ENCODE results near the gene MAGOH. TPM values are rescaled to one million over a fixed set of nuclear protein-coding genes. Genes with fewer than 3 reads are reported as not detected.

Gene MAGOH
- total and polyA plus RNA-seq, 2 donors (not counting 1 experiment from before 2014, with no cell fraction given): 10.8 to 45.6 TPM

- no peak overlapping the region for H3K27ac ChIP-seq (ENCODE audit: low read length in 2 of 2)
- Mint-ChIP-seq H3K9me3 (ENCODE audit: insufficient read depth) (no peaks in the 10 kb centered on the region), H3K4me1 (no peaks in the 10 kb centered on the region), H3K4me3 (no peak overlapping the region), H3K27ac (no peak overlapping the region), H3K27me3 (peaks cover 43% of the 10 kb centered on the region)
- WGBS (ENCODE audit: insufficient coverage): 100% methylated on average over 2 of the region's 2 CpGs
- no peak overlapping the region for H3K4me3 ChIP-seq (ENCODE audit: control extremely low read depth in 1 of 5, extremely low read depth in 1 of 5, insufficient read depth in 1 of 5, low read depth in 2 of 5, low read length in 4 of 5)
- no peak overlapping the region for H3K9ac ChIP-seq (ENCODE audit: low read length)
- no peak overlapping the region for H2AFZ ChIP-seq (ENCODE audit: insufficient read depth, low read depth, low read length, poor library complexity, severe bottlenecking)
- DNase-seq (no peak), ATAC-seq (ENCODE audit: low read depth) (no peak)
- CTCF ChIA-PET: interaction anchor here (0.7 to 1.8 kb wide), 7 partner anchors 8 to 479 kb away, joined by 3 to 9 read pairs (median 4); no protein-coding TSS in a partner anchor
- intact Hi-C loops (cut with micrococcal nuclease): loop anchor here (5.0 kb wide), 1 partner anchor 212 kb away; no protein-coding TSS in a partner anchor
- H4K20me1 ChIP-seq (ENCODE audit: control insufficient read depth, insufficient read depth, low read length, poor library complexity, severe bottlenecking): no peaks in the 10 kb centered on the region
- H3K36me3 ChIP-seq (replicated peaks in 1 of 2; ENCODE audit: control extremely low read depth in 1 of 2, control insufficient read depth in 1 of 2, extremely low read depth in 1 of 2, insufficient read depth in 2 of 2, low read length in 1 of 2): no peaks in the 10 kb centered on the region
- POLR2A ChIA-PET: no interaction called here
- TF ChIP-seq EZH2 (IDR thresholded peaks at IDR 0.05; ENCODE audit: borderline replicate concordance, insufficient read depth, low read depth, low read length, poor library complexity, severe bottlenecking) (no peak), CTCF (IDR thresholded peaks at IDR 0.05) (no peak)
- peaks cover 0 to 9% (median 0%) of the 10 kb centered on the region in 3 donors for H3K9me3 ChIP-seq (ENCODE audit: control extremely low read depth in 1 of 3, control insufficient read depth in 2 of 3, insufficient read depth in 1 of 3, low read length in 2 of 3)
- H3K4me1 ChIP-seq (ENCODE audit: control insufficient read depth in 2 of 2, insufficient read depth in 2 of 2, low read length in 2 of 2): peaks cover 0 to 6% of the 10 kb centered on the region in 2 donors
- H3K27me3 ChIP-seq (replicated peaks in 1 of 4; ENCODE audit: control extremely low read depth in 1 of 4, control insufficient read depth in 3 of 4, insufficient read depth in 4 of 4, low read length in 3 of 4): peaks cover 0 to 25% (median 8%) of the 10 kb centered on the region in 4 experiments
- H3K4me2 ChIP-seq (replicated peaks; ENCODE audit: low read depth, low read length, poor library complexity, severe bottlenecking): no peak overlapping the region
- no peaks in the 10 kb centered on the region for H3K79me2 ChIP-seq (ENCODE audit: control insufficient read depth, insufficient read depth, low read length)
Measured at GRCh38 chr1:53180226-53180625, 58.1 kb downstream of the MAGOH start.

Other genes starting within 250 kb of the MAGOH start
- not detected in 2 replicates for gene PODN, start 176.3 kb downstream of the MAGOH start, total RNA-seq
- gene PODN, start 176.3 kb downstream of the MAGOH start, polyA plus RNA-seq: not detected in 2 replicates
- not detected in 2 replicates for gene SLC1A7, start 95.9 kb downstream of the MAGOH start, total RNA-seq
- gene SLC1A7, start 95.9 kb downstream of the MAGOH start, polyA plus RNA-seq: 0.04 and 0.10 TPM in 2 replicates
- gene CPT2, start 41.7 kb downstream of the MAGOH start, total RNA-seq: 16.7 and 19.8 TPM in 2 replicates
- 5.0 and 6.3 TPM in 2 replicates for gene CPT2, start 41.7 kb downstream of the MAGOH start, polyA plus RNA-seq
- gene CZIB, start 17.9 kb downstream of the MAGOH start, total RNA-seq: 62.0 and 62.1 TPM in 2 replicates
- gene CZIB, start 17.9 kb downstream of the MAGOH start, polyA plus RNA-seq: 47.9 and 51.8 TPM in 2 replicates
- 9.4 and 9.7 TPM in 2 replicates for gene LRP8, start 89.6 kb upstream of the MAGOH start, total RNA-seq
- 5.3 and 7.8 TPM in 2 replicates for gene LRP8, start 89.6 kb upstream of the MAGOH start, polyA plus RNA-seq
- gene DMRTB1, start 220.9 kb upstream of the MAGOH start, total RNA-seq: not detected in 2 replicates
- not detected in 2 replicates for gene DMRTB1, start 220.9 kb upstream of the MAGOH start, polyA plus RNA-seq